ENCODE results near the gene OSM.

The OSM gene

GRCh38 chr22:30273711-30274436 lies 7.2 kb upstream of the OSM start:
- no peak for DNase-seq
- intact Hi-C loops (cut with DNase I) = no loop called here

DNA sequence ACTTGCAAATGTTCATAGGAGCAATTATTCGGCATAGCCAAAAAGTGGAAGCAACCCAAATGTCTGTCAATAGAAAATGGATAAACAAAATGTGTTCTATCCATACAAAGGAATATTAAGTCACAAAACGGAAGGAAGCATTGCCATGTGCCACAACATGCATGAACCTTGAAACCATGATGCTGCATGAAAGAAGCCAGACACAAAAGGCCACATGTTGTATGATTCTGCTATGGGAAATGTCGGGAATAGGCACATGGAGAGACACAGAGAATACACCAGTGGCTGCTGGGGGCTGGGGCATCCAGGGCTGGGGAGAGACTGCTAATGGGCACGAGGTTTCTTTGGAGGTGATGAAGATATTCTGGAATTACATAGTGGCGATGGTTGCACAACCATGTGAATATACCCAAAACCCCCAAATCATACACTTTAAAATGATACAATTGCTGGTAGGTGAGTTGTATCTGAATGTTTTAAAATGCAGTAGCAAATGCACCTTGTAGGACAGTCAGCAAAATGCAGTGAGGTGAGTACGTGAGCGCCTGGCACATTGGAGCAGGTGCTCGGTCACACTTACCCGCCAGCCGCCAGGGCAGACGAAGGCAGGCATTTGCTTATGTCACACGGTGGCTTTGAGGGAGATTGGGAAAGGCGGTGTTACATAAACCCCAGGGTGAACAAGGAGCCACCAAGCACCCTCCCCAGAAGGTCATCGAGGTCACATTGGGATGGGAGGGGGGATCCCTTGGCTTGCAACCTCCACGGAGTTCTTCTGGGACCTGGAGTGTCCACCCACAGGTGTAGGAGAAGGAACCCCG lies 6.3 kb upstream of the OSM start:
- intact Hi-C loops (cut with DNase I) = no loop called here
- no peak for DNase-seq

DNA sequence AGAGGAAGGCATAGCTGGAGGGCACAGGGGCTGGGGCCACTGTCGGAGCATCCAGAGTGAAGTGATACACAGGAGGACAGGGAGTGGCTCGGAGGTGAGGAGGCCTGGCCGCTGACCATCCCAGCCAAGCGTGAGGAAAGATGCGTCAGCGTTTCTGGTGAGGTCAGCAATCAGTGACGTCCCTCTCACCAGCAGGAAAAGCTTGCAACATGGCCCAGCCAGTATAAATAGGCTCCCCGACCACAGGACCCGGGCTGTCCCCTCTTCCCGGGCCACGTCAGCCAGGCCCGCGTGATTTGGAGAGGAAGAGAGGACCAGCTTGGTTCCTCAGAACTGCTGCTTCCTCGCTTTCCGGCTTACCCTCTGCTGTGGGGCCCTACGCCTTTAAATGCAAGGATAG lies 4.2 kb upstream of the OSM start:
- intact Hi-C loops (cut with DNase I) = no loop called here
- peak in 38 of 42 donors; percentile 31 to 86 (median 56) for DNase-seq

GRCh38 chr22:30268331-30268730 lies 1.7 kb upstream of the OSM start:
- intact Hi-C loops (cut with DNase I) = no loop called here

DNA sequence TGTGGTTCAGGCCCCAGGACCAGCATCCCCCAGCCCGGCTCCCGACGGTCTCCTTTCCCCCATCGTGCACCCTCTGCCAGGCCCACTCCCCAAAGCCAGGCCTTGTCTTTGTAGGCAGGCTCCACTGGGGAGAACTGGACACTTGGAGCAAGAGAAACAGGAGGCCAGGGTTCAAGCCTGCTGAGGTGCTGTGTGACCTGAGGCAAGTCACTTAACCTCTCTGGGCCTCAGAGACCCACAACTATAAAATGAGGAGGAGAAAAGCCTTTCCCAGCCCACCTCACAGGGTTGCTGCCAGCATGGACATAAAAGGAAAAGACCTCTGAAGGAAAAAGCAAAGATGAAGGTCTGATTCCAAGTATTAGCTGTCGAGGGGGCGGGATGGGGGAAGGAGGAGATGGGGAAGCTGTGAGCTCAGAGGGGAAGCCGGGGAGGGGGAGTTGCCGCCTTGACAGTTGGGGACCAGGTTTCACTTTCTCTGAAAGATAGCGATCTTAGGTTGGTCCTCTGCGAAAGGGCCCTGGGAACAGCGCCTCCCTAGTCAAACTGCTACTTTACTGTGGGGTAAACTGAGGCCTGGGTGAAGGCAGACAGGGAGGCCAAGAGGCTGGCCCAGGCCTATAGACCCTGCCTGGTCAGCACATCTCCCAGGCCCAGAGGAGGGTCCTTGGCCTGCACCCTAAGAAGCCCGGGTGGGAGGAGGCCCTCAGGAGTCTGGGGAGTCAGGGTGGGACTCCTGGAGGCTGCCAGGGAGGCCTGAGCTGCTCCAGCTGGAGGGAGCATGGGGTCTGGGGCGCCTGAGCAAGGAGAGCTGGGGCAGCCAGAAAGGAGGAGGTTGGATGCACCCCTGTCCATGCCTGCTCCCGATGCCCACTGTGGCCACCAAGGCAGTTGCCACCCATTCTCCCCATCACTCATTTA lies 991 bp upstream of the OSM start:
- intact Hi-C loops (cut with DNase I) = no loop called here
- DNase-seq = no peak

More at GRCh38 chr22:30268331-30268730, 1.7 kb upstream of the OSM start:
- no peak for DNase-seq

DNA sequence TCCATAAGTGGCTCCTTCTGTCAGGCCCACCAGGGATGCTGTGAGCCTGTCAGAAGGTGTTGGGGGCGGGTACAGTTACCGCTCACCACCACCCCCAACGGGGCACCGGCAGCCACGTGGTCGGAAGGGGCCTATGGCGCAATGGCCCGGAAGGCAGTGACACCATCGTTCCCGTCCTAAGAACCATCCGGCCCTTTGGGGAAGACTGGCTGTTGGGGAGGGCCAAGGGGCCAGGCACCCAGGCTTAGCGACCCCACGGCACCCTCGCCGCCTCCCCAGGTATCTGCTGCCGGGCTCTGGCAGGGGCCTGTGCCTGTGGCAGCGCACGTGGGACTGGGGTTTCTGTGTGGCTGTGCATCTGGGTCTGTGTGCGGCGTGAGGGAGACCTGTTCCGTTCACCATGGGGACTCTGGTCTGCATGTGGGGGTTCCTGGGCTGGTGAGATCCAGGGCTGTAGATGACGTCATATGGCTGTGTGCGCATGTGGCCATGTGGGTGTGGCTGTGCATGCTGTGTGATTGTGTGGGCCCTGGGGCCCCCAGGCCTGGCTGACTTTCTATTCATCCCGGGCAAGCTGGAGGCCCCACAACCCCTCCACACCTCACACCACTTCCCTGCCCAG lies 717 bp downstream of the OSM start:
- intact Hi-C loops (cut with DNase I) = no loop called here
- peak in 18 of 42 donors; percentile 23 to 68 (median 48) for DNase-seq

DNA sequence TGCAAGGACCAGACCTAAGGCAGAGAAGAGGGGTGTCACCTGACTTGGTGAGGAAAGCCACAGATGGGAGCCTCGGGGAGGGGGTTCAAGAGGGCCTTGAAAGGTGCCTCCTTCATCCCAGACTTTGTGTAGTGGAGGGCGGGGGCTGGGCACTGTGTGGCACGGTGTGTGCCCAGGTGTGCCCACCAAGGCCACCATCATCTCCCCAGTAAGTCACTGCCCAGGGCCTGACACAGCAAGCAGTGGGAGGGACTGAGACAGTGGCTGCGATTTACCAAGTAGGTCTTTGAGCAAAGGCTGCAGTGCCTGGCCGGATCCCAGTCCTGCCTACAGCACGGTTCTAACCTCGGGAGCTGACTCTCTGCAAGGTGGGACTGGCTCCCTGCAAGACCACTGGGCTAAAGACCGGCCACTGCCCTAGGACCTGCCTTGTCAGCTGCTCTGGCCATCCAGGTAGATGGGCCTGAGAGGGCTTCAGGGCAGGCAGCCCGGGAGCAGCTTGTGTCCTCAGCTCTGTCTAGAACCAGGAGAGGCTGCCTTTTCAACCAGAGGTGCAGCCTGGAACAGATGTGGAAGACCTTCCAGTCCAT lies 1.4 kb downstream of the OSM start:
- intact Hi-C loops (cut with DNase I) = no loop called here
- DNase-seq = no peak

DNA sequence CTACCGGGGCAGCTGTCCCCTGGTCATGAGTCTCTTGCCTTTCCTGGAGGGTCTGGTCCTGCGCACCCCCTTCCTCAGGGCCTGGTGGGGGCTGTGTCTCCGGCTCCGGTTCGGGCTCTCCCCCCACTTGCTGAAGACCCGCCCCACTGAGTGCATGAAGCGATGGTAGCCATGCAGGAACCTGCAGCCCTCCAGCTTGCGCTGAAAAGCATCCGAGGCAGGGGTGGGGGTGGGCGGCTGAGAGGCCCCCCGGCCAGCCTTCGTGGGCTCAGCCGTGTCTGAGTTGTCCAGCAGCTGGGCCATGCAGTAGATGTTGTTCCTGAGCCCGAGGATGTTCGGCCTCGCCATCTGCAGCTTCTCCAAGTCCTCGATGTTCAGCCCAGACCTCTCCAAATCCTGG lies 2.8 kb downstream of the OSM start:
- DNase-seq = no peak
- intact Hi-C loops (cut with DNase I) = no loop called here

- intact Hi-C loops (cut with DNase I) = no loop called here
- peak; percentile 60 to 92 (median 82) for DNase-seq
Observed at GRCh38 chr22:30262917-30263741, 3.5 kb downstream of the OSM start.

- DNase-seq = no peak
- intact Hi-C loops (cut with DNase I) = no loop called here
Observed at GRCh38 chr22:30262112-30262511, 4.5 kb downstream of the OSM start.

DNA sequence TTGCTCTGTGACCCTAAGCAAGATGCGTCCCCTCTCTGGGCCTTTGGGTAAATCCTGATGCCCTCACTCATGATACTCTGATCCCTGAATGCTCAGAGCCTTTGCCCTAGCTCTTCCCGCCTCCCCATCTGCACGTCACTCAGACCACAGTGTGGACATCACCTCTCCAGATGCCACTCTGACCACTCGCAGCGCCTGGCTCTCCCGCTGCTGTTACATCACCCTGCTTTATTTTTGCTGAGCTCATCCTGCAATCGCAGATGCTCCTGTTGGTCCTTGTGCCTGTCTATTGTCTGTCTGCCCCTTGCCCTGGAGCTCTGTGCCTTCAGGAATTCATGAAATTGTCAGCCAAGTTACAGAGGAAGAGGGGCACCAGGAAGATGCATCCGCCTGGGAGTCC lies 5.5 kb downstream of the OSM start:
- DNase-seq = no peak
- intact Hi-C loops (cut with DNase I) = no loop called here

- no peak for DNase-seq
- intact Hi-C loops (cut with DNase I) = no loop called here
Observed at GRCh38 chr22:30260682-30261081, 6.0 kb downstream of the OSM start.

DNA sequence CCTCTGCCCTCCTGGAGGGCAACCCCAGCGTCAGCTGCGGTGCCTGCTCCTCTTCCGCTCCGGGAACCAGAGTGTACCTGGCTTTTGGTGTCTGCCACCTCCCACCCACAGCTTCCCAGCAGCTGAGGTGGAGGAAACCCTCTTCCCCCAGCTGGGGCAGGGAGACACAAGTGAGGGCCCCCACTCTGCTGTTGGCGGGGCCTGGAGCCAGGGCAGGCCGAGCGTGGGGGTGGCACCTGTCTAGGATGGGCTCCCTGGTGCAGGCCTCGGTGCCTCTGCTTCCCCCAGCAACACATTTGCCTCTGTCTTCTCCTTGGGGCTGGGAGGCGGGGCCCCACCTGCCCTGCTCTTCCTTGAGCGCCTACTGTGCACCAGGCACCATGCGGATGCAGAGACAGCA lies 6.4 kb downstream of the OSM start:
- DNase-seq = no peak
- intact Hi-C loops (cut with DNase I) = no loop called here

DNA sequence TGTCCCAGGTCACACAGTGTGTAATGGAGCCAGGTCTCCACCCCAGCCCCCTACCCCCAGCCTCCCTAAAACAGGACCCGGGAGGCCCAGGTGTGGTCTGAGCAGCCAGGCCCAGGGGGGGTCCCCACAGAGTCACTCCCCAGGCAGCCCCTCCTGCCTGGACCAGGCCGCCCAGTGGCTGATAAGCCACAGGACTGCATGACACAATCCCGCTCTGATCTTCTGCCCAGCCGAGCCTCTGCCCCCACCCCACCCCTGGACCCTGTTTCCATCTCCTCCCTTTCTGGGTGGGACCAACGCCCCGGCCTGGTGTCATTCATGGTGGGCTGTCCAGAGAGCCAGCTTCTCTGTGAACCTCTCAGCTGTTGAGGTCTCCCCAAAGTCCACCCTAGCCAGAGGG lies 12.3 kb downstream of the OSM start:
- intact Hi-C loops (cut with DNase I) = loop anchor here (5.0 kb wide), 1 partner anchor 147 kb away; no protein-coding TSS in a partner anchor
- no peak for DNase-seq

- intact Hi-C loops (cut with DNase I) = loop anchor here (5.0 kb wide), 1 partner anchor 146 kb away; no protein-coding TSS in a partner anchor
- DNase-seq = peak; percentile 25 to 86 (median 73)
Observed at GRCh38 chr22:30253205-30253852, 13.3 kb downstream of the OSM start.

GRCh38 chr22:30252411-30253204 lies 14.0 kb downstream of the OSM start:
- peak in 1 of 42 donors; percentile 24 for DNase-seq

More at GRCh38 chr22:30252411-30253204, 14.0 kb downstream of the OSM start:
- intact Hi-C loops (cut with DNase I) = loop anchor here (5.0 kb wide), 1 partner anchor 145 kb away; no protein-coding TSS in a partner anchor

Measured in head of caudate nucleus (tissue), 42 donors.